ENCODE data around the gene RAB4B. TPM values are rescaled to one million over a fixed set of nuclear protein-coding genes. Genes with fewer than 3 reads are reported as not detected.
"Not testable (repeated sequence)": the region's sequence is repeated elsewhere in the genome, so short reads cannot be mapped to it uniquely, and the experiment has no call there.

Gene RAB4B
- total RNA-seq, 1 donor from 2014 or later, result 7.9 TPM

DNA sequence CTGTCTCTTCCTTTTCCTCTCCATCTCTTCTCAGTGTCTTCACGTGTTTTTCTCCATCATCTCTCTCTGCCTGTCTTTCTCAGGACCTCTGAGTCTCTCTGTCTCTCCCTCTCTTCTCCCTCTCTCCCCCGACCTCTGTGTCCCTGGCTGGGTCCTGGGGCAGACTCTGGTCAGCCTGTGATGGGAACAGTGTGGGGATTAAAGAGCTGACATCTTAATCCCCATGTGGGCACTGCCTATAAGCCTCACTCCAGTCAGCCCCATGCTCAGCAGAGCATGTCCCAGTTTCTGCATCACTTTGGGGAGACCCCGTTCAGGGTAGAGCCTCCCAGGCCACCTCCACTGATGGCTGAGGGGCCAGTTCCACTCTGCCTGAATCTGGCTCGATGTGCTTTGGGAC is 37.2 kb downstream of the RAB4B start:
- no peak for FAIRE-seq
- no peaks in the 10 kb centered on the region for H3K27me3 ChIP-seq (ENCODE audit: control insufficient read depth, insufficient read depth, low read length)
- H3K4me3 ChIP-seq (ENCODE audit: low read depth, low read length), result no peak overlapping the region
- DNase-seq (ENCODE audit: low read depth), result no peak
- H3K36me3 ChIP-seq (ENCODE audit: control insufficient read depth, insufficient read depth, low read length), result no peaks in the 10 kb centered on the region
- TF ChIP-seq, protein P1, sequence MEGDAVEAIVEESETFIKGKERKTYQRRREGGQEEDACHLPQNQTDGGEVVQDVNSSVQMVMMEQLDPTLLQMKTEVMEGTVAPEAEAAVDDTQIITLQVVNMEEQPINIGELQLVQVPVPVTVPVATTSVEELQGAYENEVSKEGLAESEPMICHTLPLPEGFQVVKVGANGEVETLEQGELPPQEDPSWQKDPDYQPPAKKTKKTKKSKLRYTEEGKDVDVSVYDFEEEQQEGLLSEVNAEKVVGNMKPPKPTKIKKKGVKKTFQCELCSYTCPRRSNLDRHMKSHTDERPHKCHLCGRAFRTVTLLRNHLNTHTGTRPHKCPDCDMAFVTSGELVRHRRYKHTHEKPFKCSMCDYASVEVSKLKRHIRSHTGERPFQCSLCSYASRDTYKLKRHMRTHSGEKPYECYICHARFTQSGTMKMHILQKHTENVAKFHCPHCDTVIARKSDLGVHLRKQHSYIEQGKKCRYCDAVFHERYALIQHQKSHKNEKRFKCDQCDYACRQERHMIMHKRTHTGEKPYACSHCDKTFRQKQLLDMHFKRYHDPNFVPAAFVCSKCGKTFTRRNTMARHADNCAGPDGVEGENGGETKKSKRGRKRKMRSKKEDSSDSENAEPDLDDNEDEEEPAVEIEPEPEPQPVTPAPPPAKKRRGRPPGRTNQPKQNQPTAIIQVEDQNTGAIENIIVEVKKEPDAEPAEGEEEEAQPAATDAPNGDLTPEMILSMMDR (IDR thresholded peaks at IDR 0.05; ENCODE audit: insufficient read depth, low read length, severe bottlenecking), result no peak

DNA sequence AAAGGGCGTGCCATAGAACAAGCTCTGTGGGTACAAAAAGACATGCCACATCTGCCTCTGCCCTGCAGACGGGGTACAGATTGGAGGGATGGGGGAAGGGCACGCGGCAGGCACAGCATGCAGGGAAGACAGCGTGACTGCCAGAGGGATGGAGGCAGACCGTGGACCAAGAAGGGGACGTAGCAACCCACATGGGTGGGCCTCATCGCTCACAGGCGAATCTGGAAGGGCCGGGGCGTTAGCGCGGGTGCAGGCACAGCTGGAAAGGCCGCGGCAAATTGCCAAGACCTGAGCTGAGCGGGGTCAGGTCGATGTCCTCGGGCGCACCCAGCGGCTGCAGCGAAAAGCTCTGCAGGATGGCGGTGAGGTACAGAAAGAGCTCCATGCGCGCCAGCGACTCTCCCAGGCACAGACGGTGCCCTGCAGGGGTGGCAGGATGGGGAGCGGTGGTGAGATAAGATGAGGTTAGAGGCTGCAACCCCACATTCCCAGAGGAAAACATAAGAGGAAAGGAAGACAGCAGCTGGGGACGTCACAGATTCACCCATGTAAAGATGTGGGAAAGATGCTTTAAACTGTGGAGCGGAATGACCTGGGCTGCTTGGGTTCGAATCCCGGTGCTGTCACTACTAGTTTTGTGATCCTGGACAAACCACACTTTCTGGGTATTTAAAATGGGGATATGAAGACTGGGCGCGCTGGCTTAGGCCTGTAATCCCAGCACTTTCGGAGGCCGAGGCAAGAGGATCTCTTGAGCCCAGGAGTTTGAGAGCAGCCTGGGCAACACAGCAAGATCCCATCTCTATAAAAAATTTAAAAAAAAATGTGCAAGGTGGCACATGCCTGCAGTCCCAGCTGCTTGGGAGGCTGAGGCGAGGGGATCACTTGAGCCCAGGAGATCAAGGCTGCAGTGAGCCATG is 40.7 kb downstream of the RAB4B start:
- TF ChIP-seq, protein P1 (IDR thresholded peaks at IDR 0.05; ENCODE audit: insufficient read depth, low read length, severe bottlenecking), result peak; percentile 22
- not testable (repeated sequence) for H3K27me3 ChIP-seq (ENCODE audit: control insufficient read depth, insufficient read depth, low read length); FAIRE-seq; DNase-seq (ENCODE audit: low read depth); H3K4me3 ChIP-seq (ENCODE audit: low read depth, low read length); H3K36me3 ChIP-seq (ENCODE audit: control insufficient read depth, insufficient read depth, low read length)

DNA sequence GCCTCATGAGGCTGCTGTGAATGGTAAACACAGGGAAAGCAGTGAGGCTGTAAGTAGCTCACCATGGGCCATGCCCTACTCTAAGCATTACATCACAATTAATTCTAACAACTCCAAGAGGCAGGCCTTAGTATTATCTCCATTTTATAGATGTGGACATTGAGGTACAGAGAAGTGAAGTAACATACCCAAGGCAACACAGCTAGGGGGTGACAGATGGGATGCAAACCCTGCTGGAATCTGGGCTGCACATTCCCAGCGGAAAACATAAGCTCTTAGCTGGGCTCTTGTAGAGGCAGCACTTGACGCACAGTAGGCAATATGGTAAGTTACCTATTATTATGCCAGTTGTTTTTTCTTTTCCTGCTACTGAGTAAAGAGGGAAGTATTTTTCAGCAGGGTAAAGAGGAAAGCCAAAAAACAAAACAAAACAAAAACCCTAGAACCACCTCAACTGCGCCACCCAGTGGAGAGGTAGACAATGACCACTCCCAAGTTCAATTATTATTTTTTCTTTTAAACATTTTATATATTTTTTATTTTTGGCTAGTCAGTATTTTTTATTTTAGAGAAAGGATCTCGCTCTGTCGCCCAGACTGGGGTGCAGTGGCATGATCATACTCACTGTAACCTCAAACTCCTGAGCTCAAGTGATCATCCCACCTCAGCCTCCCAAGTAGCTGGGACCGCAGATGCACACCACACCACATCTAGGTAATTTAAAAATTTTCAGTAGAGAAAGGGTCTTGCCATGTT is 41.6 kb downstream of the RAB4B start:
- not testable (repeated sequence) for H3K36me3 ChIP-seq (ENCODE audit: control insufficient read depth, insufficient read depth, low read length); H3K27me3 ChIP-seq (ENCODE audit: control insufficient read depth, insufficient read depth, low read length); FAIRE-seq; DNase-seq (ENCODE audit: low read depth); H3K4me3 ChIP-seq (ENCODE audit: low read depth, low read length)
- TF ChIP-seq, protein P1 (IDR thresholded peaks at IDR 0.05; ENCODE audit: insufficient read depth, low read length, severe bottlenecking), result peak; percentile 57

DNA sequence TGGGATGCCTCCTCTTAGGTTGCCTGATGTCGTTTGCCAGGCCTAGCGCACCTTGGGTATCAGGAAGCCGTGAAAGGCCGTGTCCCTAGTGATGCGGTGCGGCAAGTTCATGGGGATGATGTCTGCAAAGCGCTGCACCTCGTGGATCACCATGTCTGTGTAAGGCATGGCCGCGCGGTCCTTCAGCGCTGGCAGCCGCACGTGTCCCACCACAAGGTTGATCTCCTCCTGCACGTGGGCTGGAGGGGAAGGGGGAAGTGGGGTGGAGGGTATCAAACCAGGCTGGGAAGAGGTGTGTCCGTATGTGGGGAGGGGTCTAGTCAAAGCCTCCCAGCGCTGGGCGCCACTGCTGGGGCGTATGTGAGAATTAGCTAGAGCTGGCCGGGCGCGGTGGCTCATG is 44.1 kb downstream of the RAB4B start:
- H3K36me3 ChIP-seq (ENCODE audit: control insufficient read depth, insufficient read depth, low read length), result no peaks in the 10 kb centered on the region
- no peak overlapping the region for H3K4me3 ChIP-seq (ENCODE audit: low read depth, low read length)
- no peaks in the 10 kb centered on the region for H3K27me3 ChIP-seq (ENCODE audit: control insufficient read depth, insufficient read depth, low read length)
- FAIRE-seq, result no peak
- no peak for DNase-seq (ENCODE audit: low read depth)
- TF ChIP-seq, protein P1 (IDR thresholded peaks at IDR 0.05; ENCODE audit: insufficient read depth, low read length, severe bottlenecking), result no peak

DNA sequence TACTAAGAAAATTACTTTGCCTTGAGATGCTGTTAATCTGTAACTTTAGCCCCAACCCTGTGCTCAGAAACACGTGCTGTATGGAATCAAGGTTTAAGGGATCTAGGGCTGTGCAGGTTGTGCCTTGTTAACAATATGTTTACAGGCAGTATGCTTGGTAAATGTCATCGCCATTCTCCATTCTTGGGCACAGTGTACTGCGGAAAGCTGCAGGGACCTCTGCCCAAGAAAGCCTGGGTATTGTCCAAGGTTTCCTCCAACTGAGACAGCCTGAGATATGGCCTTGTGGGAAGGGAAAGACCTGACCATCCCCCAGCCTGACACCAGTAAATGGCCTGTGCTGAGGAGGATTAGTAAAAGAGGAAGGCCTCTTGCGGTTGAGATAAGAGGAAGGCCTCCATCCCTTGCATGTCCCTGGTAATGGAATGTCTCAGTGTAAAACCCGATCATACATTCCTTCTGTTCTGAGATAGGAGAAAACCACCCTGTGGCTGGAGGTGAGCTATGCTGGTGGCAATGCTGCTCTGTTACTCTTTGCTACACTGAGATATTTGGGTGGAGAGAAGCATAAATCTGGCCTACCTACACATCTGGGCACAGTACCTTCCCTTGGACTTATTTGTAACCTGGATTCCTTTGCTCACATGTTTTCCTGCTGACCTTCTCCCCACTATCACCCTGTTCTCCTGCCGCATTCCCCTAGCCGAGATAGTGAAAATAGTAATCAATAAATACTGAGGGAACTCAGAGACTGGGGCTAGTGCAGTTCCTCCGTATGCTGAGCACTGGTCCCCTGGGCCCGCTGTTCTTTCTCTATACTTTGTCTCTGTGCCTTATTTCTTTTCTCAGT is 44.9 kb downstream of the RAB4B start:
- H3K27me3 ChIP-seq (ENCODE audit: control insufficient read depth, insufficient read depth, low read length); H3K4me3 ChIP-seq (ENCODE audit: low read depth, low read length); H3K36me3 ChIP-seq (ENCODE audit: control insufficient read depth, insufficient read depth, low read length); FAIRE-seq; DNase-seq (ENCODE audit: low read depth): not testable (repeated sequence)

DNA sequence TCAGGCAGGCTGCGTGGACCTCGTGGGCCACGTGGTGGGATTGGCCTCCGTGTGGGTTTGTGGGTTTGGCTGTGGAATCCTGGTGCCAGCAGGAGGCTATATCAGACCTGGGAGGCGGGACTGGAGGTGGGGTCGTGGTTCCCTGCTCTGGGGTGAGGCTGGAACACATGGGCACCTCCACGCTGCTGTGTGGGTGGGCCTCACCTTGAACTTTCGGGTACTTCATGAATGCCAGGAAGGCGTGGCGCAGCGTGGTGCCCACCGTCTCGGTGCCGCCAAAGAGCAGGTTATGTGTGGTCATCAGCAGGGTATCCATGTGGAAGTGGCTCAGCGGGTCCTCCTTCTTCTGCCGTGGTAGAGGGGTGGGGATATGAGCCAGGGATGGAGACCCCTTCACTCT is 46.9 kb downstream of the RAB4B start:
- DNase-seq (ENCODE audit: low read depth); H3K36me3 ChIP-seq (ENCODE audit: control insufficient read depth, insufficient read depth, low read length); FAIRE-seq; H3K27me3 ChIP-seq (ENCODE audit: control insufficient read depth, insufficient read depth, low read length); H3K4me3 ChIP-seq (ENCODE audit: low read depth, low read length): not testable (repeated sequence)

DNA sequence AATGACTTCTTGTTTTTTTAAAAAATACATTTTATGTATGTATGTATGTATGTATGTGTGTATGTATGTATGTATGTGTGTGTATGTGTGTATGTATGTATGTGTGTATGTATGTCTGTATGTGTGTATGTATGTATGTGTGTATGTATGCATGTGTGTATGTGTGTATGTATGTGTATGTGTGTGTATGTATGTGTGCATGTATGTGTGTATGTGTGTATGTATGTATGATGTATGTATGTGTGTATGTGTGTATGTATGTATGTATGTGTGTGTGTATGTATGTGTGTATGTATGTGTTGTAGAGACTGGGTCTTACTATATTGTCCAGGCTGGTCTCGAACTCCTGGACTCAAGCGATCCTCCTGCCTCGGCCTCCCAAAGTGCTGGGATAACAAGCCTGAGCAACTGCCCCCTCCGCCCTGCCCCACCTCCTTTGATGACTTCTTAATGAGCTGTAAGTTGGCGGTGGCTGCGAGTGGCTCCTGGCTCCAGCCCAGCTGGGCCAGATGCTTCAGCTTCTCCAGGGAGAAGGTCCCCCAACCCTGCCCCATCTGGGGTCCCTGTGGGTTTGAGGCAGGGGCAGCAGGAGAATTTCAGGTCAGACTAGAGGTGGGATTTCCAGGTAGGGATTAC is 47.5 kb downstream of the RAB4B start:
- DNase-seq (ENCODE audit: low read depth); H3K27me3 ChIP-seq (ENCODE audit: control insufficient read depth, insufficient read depth, low read length): not testable (repeated sequence)
- peak; percentile 73 for FAIRE-seq

DNA sequence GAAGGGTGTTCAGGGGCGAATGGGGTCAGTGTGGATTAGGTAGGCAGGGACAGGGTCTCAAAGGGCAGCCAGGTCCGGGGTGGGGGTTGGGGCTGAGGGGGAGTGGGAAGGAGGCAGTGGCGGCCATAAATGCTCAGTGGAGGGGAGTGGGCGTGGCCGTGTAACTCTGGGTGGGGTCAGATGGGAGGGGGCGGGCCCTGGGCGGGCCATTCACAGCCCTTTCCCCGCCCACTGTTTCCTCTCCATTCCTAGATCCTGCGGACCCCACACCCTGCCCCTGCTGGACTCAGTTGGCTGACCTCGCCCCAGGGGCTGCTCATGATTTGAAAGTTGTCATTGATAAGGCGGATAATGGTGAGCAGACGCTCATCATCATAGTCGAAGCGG is 48.3 kb downstream of the RAB4B start:
- not testable (repeated sequence) for DNase-seq (ENCODE audit: low read depth); H3K36me3 ChIP-seq (ENCODE audit: control insufficient read depth, insufficient read depth, low read length); H3K4me3 ChIP-seq (ENCODE audit: low read depth, low read length); FAIRE-seq; H3K27me3 ChIP-seq (ENCODE audit: control insufficient read depth, insufficient read depth, low read length)

More for the DNA sequence above, 47.5 kb downstream of the RAB4B start:
- not testable (repeated sequence) for H3K4me3 ChIP-seq (ENCODE audit: low read depth, low read length); H3K36me3 ChIP-seq (ENCODE audit: control insufficient read depth, insufficient read depth, low read length)

Data from bronchial epithelial cell (primary cell).